Lower lobe of right lung (tissue), 2 donors: ENCODE results near the gene YIPF6. TPM values are rescaled to one million over a fixed set of nuclear protein-coding genes. Genes with fewer than 3 reads are reported as not detected.
A peak's percentile ranks its signal among the peaks of the same experiment; 100 is the strongest.
"Not testable (repeated sequence)": the region's sequence is repeated elsewhere in the genome, so short reads cannot be mapped to it uniquely, and the experiment has no call there.

Source experiments
- ATAC-seq, 2 donors: fragments of 200-7000 bp; cut with Tn5 transposase; one replicate each; pipeline ENCODE4 v1.9.1; 2020 to 2022; ENCODE audit warnings: mild to moderate bottlenecking in 2 of 2, moderate library complexity in 2 of 2
- DNase-seq: peaks from one replicate; pipeline ENCODE4 v3.0.0-alpha.2; 2020
- H3K27ac ChIP-seq: fragments of 200-600 bp; one replicate; pipeline ENCODE4 v1.8.0; 2022
- H3K27me3 ChIP-seq: fragments of 200-600 bp; one replicate; pipeline ENCODE4 v1.8.0; 2022; ENCODE audit warnings: low read depth
- H3K36me3 ChIP-seq: fragments of 200-600 bp; one replicate; pipeline ENCODE4 v1.8.0; 2022; ENCODE audit warnings: mild to moderate bottlenecking
- H3K4me1 ChIP-seq: fragments of 200-600 bp; one replicate; pipeline ENCODE4 v1.8.0; 2022
- H3K4me3 ChIP-seq: fragments of 200-600 bp; one replicate; pipeline ENCODE4 v1.8.0; 2022; ENCODE audit warnings: mild to moderate bottlenecking
- H3K9me3 ChIP-seq: fragments of 200-600 bp; one replicate; pipeline ENCODE4 v1.8.0; 2022
- CTCF ChIP-seq: fragments of 200-600 bp; IDR thresholded peaks from one replicate; pipeline ENCODE4 v1.8.0; 2022; ENCODE audit warnings: antibody characterized with exemption, mild to moderate bottlenecking
- intact Hi-C: fragments of 100-400 bp; cut with DNase I; formaldehyde crosslinking; loops from one replicate; pipeline ENCODE4 v1.11.0; 2022
- total RNA-seq: library from RNA; stranded (reverse); fragmentation: NEBNext Ultra II Directional; extraction: Animal tissue kit (Norgen Biotek cat#: 25700); gene quantifications from one replicate; pipeline ENCODE4 v1.2.1, GENCODE V29; 2021
- donor health status: DM: no; HTN: yes; CAD: no; lungs with severe emphysema.

The YIPF6 gene
- total RNA-seq, 1 donor from 2014 or later: 45.0 TPM

GRCh38 chrX:68461576-68461975 lies 37.3 kb upstream of the YIPF6 start:
- intact Hi-C loops: no loop called here
- no peak for TF ChIP-seq CTCF
- H3K4me1 ChIP-seq: peaks cover 4% of the 10 kb centered on the region
- ATAC-seq (peak in 1 of 2 donors; percentile 31), DNase-seq (no peak)
- H3K27me3 ChIP-seq: no peaks in the 10 kb centered on the region
- no peaks in the 10 kb centered on the region for H3K9me3 ChIP-seq
- no peaks in the 10 kb centered on the region for H3K36me3 ChIP-seq
- no peak overlapping the region for H3K27ac ChIP-seq
- H3K4me3 ChIP-seq: no peak overlapping the region

- Histone ChIP-seq H3K9me3 (no peaks in the 10 kb centered on the region), H3K4me1 (peaks cover 4% of the 10 kb centered on the region), H3K4me3 (no peak overlapping the region), H3K27me3 (no peaks in the 10 kb centered on the region), H3K36me3 (no peaks in the 10 kb centered on the region), H3K27ac (no peak overlapping the region)
- DNase-seq: no peak
- no peak for TF ChIP-seq CTCF
- intact Hi-C loops: no loop called here
- ATAC-seq: peak in 1 of 2 donors; percentile 66
Measured at GRCh38 chrX:68462197-68462596, 36.7 kb upstream of the YIPF6 start.

GRCh38 chrX:68462653-68463052 lies 36.2 kb upstream of the YIPF6 start:
- H3K27ac ChIP-seq: no peak overlapping the region
- no peaks in the 10 kb centered on the region for H3K36me3 ChIP-seq
- no peaks in the 10 kb centered on the region for H3K27me3 ChIP-seq
- H3K4me3 ChIP-seq: no peak overlapping the region
- ATAC-seq: peak in 1 of 2 donors; percentile 68
- no peak for DNase-seq
- H3K4me1 ChIP-seq: peaks cover 4% of the 10 kb centered on the region
- no peaks in the 10 kb centered on the region for H3K9me3 ChIP-seq
- intact Hi-C loops: no loop called here
- peak; percentile 50 for TF ChIP-seq CTCF

GRCh38 chrX:68463880-68464279 lies 35.0 kb upstream of the YIPF6 start:
- Histone ChIP-seq H3K4me3 (no peak overlapping the region), H3K9me3 (no peaks in the 10 kb centered on the region), H3K27me3 (no peaks in the 10 kb centered on the region), H3K36me3 (no peaks in the 10 kb centered on the region), H3K4me1 (peaks cover 4% of the 10 kb centered on the region), H3K27ac (no peak overlapping the region)
- no peak for ATAC-seq
- no peak for TF ChIP-seq CTCF
- intact Hi-C loops: no loop called here
- DNase-seq: no peak

GRCh38 chrX:68464796-68465195 lies 34.1 kb upstream of the YIPF6 start:
- H3K36me3 ChIP-seq: no peaks in the 10 kb centered on the region
- no peaks in the 10 kb centered on the region for H3K9me3 ChIP-seq
- DNase-seq: no peak
- H3K27me3 ChIP-seq: no peaks in the 10 kb centered on the region
- intact Hi-C loops: no loop called here
- H3K27ac ChIP-seq: no peak overlapping the region
- peaks cover 4% of the 10 kb centered on the region for H3K4me1 ChIP-seq
- TF ChIP-seq CTCF: no peak
- ATAC-seq: no peak
- H3K4me3 ChIP-seq: no peak overlapping the region

GRCh38 chrX:68480969-68481368 lies 17.9 kb upstream of the YIPF6 start:
- no peaks in the 10 kb centered on the region for H3K36me3 ChIP-seq
- no peaks in the 10 kb centered on the region for H3K4me1 ChIP-seq
- ATAC-seq: no peak

GRCh38 chrX:68486198-68486597 lies 12.7 kb upstream of the YIPF6 start:
- H3K36me3 ChIP-seq, DNase-seq, H3K27me3 ChIP-seq, ATAC-seq, H3K9me3 ChIP-seq, H3K4me3 ChIP-seq, H3K27ac ChIP-seq, H3K4me1 ChIP-seq, intact Hi-C loops: not testable (repeated sequence)

More at GRCh38 chrX:68480969-68481368, 17.9 kb upstream of the YIPF6 start:
- H3K9me3 ChIP-seq: no peaks in the 10 kb centered on the region
- intact Hi-C loops: no loop called here
- TF ChIP-seq CTCF: no peak
- no peak for DNase-seq
- H3K4me3 ChIP-seq: no peak overlapping the region
- no peaks in the 10 kb centered on the region for H3K27me3 ChIP-seq
- no peak overlapping the region for H3K27ac ChIP-seq
